H1 (cell line): Measurements from ENCODE around the gene NLRP1. TPM values are rescaled to one million over a fixed set of nuclear protein-coding genes. Genes with fewer than 3 reads are reported as not detected.

Source experiments
- CTCF ChIA-PET: fragments of 300-600 bp; sonication (Branson Sonifier 250); formaldehyde crosslinking; loops from one replicate; lab custom pipeline; 2021; ENCODE audit not compliant: partially characterized antibody; lab: Charles Lee
- POLR2A ChIA-PET: fragments of 300-600 bp; sonication (Branson Sonifier 250); formaldehyde crosslinking; loops from one replicate; lab custom pipeline; 2021; ENCODE audit warnings: inconsistent platforms; ENCODE audit not compliant: partially characterized antibody; lab: Charles Lee
- DNase-seq, 2 experiments: peaks; one replicate each; pipeline versions ENCODE4 v3.0.0 to v3.0.0-alpha.2; 2010 to 2022; ENCODE audit warnings: low spot score in 2 of 2, low read depth in 1 of 2, mixed read lengths in 1 of 2
- FAIRE-seq: peaks from 2 replicates; lab custom pipeline; 2011; peaks lifted over from hg19 to GRCh38; lab: Jason Lieb, UNC
- H2AFZ ChIP-seq: 2 replicates; pipeline ENCODE4 v1.8.1; 2012; ENCODE audit warnings: low read length, inconsistent platforms
- H2AK5ac ChIP-seq: 2 replicates; pipeline ENCODE4 v1.6.1; 2013; ENCODE audit warnings: low read depth, low read length
- H2BK120ac ChIP-seq: replicated peaks from 2 replicates; pipeline ENCODE3; 2013; ENCODE audit warnings: low read depth, low read length, inconsistent platforms
- H2BK12ac ChIP-seq: 2 replicates; pipeline ENCODE4 v1.6.1; 2013; ENCODE audit warnings: low read depth, low read length
- H2BK15ac ChIP-seq: 2 replicates; pipeline ENCODE4 v1.6.1; 2013; ENCODE audit warnings: low read length
- H2BK20ac ChIP-seq: 2 replicates; pipeline ENCODE4 v1.6.1; 2013; ENCODE audit warnings: low read length
- H2BK5ac ChIP-seq: 2 replicates; pipeline ENCODE4 v1.6.1; 2013; ENCODE audit warnings: low read depth, low read length
- H3K14ac ChIP-seq: 2 replicates; pipeline ENCODE4 v1.6.1; 2013; ENCODE audit warnings: inconsistent platforms; ENCODE audit not compliant: insufficient read length
- H3K18ac ChIP-seq: 2 replicates; pipeline ENCODE4 v1.6.1; 2013; ENCODE audit warnings: low read length; ENCODE audit errors: extremely low read depth
- H3K23ac ChIP-seq: 2 replicates; pipeline ENCODE4 v1.6.1; 2013; ENCODE audit warnings: inconsistent platforms; ENCODE audit not compliant: insufficient read length
- H3K23me2 ChIP-seq: 2 replicates; pipeline ENCODE4 v1.6.1; 2013; ENCODE audit warnings: low read depth, low read length
- H3K27ac ChIP-seq: 2 replicates; pipeline ENCODE4 v1.6.1; 2011; ENCODE audit warnings: low read depth, low read length, inconsistent platforms
- H3K27me3 ChIP-seq, 4 experiments: replicated peaks in 1 of 4; 1 replicate in 1 of 4; 2 replicates in 3 of 4; pipeline versions ENCODE4 v1.6.1 to v1.8.1; 2011 to 2013; ENCODE audit warnings: low read length in 3 of 4, mild to moderate bottlenecking in 3 of 4, inconsistent platforms in 2 of 4, mixed read lengths in 2 of 4, moderate library complexity in 1 of 4; ENCODE audit not compliant: control insufficient read depth in 3 of 4, insufficient read depth in 3 of 4; ENCODE audit errors: extremely low read depth in 1 of 4
- H3K36me3 ChIP-seq, 4 experiments: 2 replicates each; pipeline versions ENCODE4 v1.6.1 to v1.8.1; 2011 to 2013; ENCODE audit warnings: mild to moderate bottlenecking in 4 of 4, low read length in 3 of 4, moderate library complexity in 2 of 4, control low read depth in 1 of 4, inconsistent platforms in 1 of 4; ENCODE audit not compliant: insufficient read depth in 4 of 4, control insufficient read depth in 2 of 4
- H3K4ac ChIP-seq: replicated peaks from 2 replicates; pipeline ENCODE3; 2013; ENCODE audit warnings: low read length, low read depth, mixed read lengths, inconsistent platforms; ENCODE audit not compliant: insufficient read length
- H3K4me1 ChIP-seq, 4 experiments: replicated peaks in 1 of 4; 1 replicate in 1 of 4; 2 replicates in 3 of 4; pipeline versions ENCODE4 v1.6.1 to v1.8.1; 2011 to 2013; ENCODE audit warnings: low read length in 3 of 4, inconsistent platforms in 2 of 4, mixed read lengths in 1 of 4; ENCODE audit not compliant: insufficient read depth in 4 of 4, control insufficient read depth in 3 of 4
- H3K4me2 ChIP-seq, 2 experiments: 2 replicates each; pipeline versions ENCODE4 v1.6.1 to v1.8.1; 2011 to 2013; ENCODE audit warnings: low read depth in 2 of 2, low read length in 2 of 2, control low read depth in 1 of 2, inconsistent platforms in 1 of 2, mild to moderate bottlenecking in 1 of 2; ENCODE audit not compliant: insufficient read depth in 1 of 2
- H3K4me3 ChIP-seq, 4 experiments: fragments of 200-600, 300-600 bp in 1 of 4; sonication (generic), shearing (Covaris generic), sonication (Bioruptor Twin) in 1 of 4; 2 replicates each; pipeline versions ENCODE4 v1.5.1 to v1.8.1; 2011 to 2016; ENCODE audit warnings: low read length in 4 of 4, low read depth in 3 of 4, control low read depth in 2 of 4, inconsistent platforms in 2 of 4, mild to moderate bottlenecking in 2 of 4, mixed read lengths in 1 of 4, moderate library complexity in 1 of 4; ENCODE audit not compliant: insufficient read depth in 2 of 4; ENCODE audit errors: extremely low read depth in 1 of 4
- H3K56ac ChIP-seq: replicated peaks from 2 replicates; pipeline ENCODE3; 2013; ENCODE audit warnings: low read depth, mild to moderate bottlenecking, mixed read lengths, low read length, inconsistent platforms; ENCODE audit not compliant: insufficient read length
- H3K79me1 ChIP-seq: 2 replicates; pipeline ENCODE4 v1.6.1; 2013; ENCODE audit warnings: low read depth, low read length, control low read depth
- H3K79me2 ChIP-seq, 2 experiments: 2 replicates each; pipeline versions ENCODE4 v1.6.1 to v1.8.1; 2012 to 2013; ENCODE audit warnings: low read length in 2 of 2, mild to moderate bottlenecking in 2 of 2, inconsistent platforms in 1 of 2; ENCODE audit not compliant: insufficient read depth in 2 of 2, control insufficient read depth in 1 of 2
- H3K9ac ChIP-seq, 4 experiments: replicated peaks in 1 of 4; 1 replicate in 1 of 4; 2 replicates in 3 of 4; pipeline versions ENCODE4 v1.6.1 to v1.8.1; 2011 to 2013; ENCODE audit warnings: low read depth in 3 of 4, low read length in 3 of 4, control low read depth in 2 of 4, mild to moderate bottlenecking in 2 of 4, moderate library complexity in 2 of 4, inconsistent platforms in 1 of 4; ENCODE audit errors: extremely low read depth in 1 of 4
- H3K9me3 ChIP-seq, 2 experiments: 2 replicates each; pipeline versions ENCODE4 v1.6.1 to v1.8.1; 2012 to 2013; ENCODE audit warnings: mild to moderate bottlenecking in 2 of 2, moderate library complexity in 2 of 2, control low read depth in 1 of 2, inconsistent platforms in 1 of 2, low read depth in 1 of 2, low read length in 1 of 2, mixed read lengths in 1 of 2; ENCODE audit not compliant: insufficient read depth in 2 of 2
- H4K20me1 ChIP-seq, 2 experiments: replicated peaks in 1 of 2; 2 replicates each; pipeline versions ENCODE3 to v1.8.1; 2011 to 2013; ENCODE audit warnings: inconsistent platforms in 2 of 2, low read length in 2 of 2, mild to moderate bottlenecking in 1 of 2; ENCODE audit not compliant: insufficient read depth in 2 of 2, control insufficient read depth in 1 of 2
- H4K5ac ChIP-seq: 2 replicates; pipeline ENCODE4 v1.6.1; 2013; ENCODE audit warnings: low read length, low read depth, mixed read lengths, inconsistent platforms; ENCODE audit not compliant: insufficient read length
- H4K8ac ChIP-seq: 2 replicates; pipeline ENCODE4 v1.8.0; 2013; ENCODE audit warnings: mild to moderate bottlenecking, moderate library complexity, low read length, inconsistent platforms; ENCODE audit not compliant: insufficient read depth; ENCODE audit errors: extremely low read depth
- H4K91ac ChIP-seq: replicated peaks from 2 replicates; pipeline ENCODE3; 2013; ENCODE audit warnings: low read length, mixed read lengths, inconsistent platforms; ENCODE audit not compliant: insufficient read length
- BACH1 ChIP-seq: IDR thresholded peaks from 2 replicates; pipeline ENCODE4 v1.6.1; 2012; ENCODE audit warnings: low read length, improper control_type of control experiment
- CBX8 ChIP-seq: fragments of 300-800, 300-1000 bp; sonication (generic); IDR thresholded peaks from 2 replicates; pipeline ENCODE4 v1.7.1; 2016; ENCODE audit warnings: low read depth, low read length, borderline replicate concordance
- CEBPB ChIP-seq: IDR thresholded peaks from 2 replicates; pipeline ENCODE4 v1.6.1; 2012; ENCODE audit warnings: low read depth, low read length
- CREB1 ChIP-seq: IDR thresholded peaks from 2 replicates; pipeline ENCODE4 v1.6.1; 2012; ENCODE audit warnings: inconsistent platforms
- EP300 ChIP-seq, 2 experiments: IDR thresholded peaks; 1 replicate in 1 of 2; 2 replicates in 1 of 2; pipeline ENCODE4 v1.6.1; 2011 to 2012; ENCODE audit warnings: low read depth in 2 of 2, low read length in 2 of 2, mild to moderate bottlenecking in 2 of 2, borderline replicate concordance in 1 of 2, inconsistent platforms in 1 of 2, moderate library complexity in 1 of 2
- FOSL1 ChIP-seq: IDR thresholded peaks from 2 replicates; pipeline ENCODE4 v1.6.1; 2011; ENCODE audit warnings: mild to moderate bottlenecking, low read depth, low read length, moderate library complexity; ENCODE audit not compliant: insufficient read depth
- GTF2F1 ChIP-seq: IDR thresholded peaks from 2 replicates; pipeline ENCODE4 v1.6.1; 2012; ENCODE audit warnings: low read depth, low read length, improper control_type of control experiment, borderline replicate concordance
- JUN ChIP-seq: IDR thresholded peaks from 2 replicates; pipeline ENCODE4 v1.6.1; 2011; ENCODE audit warnings: low read depth, mild to moderate bottlenecking, improper control_type of control experiment, low read length
- MAFK ChIP-seq: IDR thresholded peaks from 2 replicates; pipeline ENCODE4 v1.6.1; 2012; ENCODE audit warnings: low read depth, mild to moderate bottlenecking, improper control_type of control experiment, low read length
- NANOG ChIP-seq: IDR thresholded peaks from 2 replicates; pipeline ENCODE4 v1.6.1; 2011; ENCODE audit warnings: low read length, low read depth, mild to moderate bottlenecking, inconsistent platforms; ENCODE audit not compliant: insufficient read depth, poor library complexity, severe bottlenecking
- NRF1 ChIP-seq: IDR thresholded peaks from 2 replicates; pipeline ENCODE4 v1.6.1; 2011; ENCODE audit warnings: mild to moderate bottlenecking, low read depth, low read length, improper control_type of control experiment
- RBBP5 ChIP-seq: IDR thresholded peaks from 2 replicates; pipeline ENCODE4 v1.7.1; 2012; ENCODE audit warnings: low read depth, mild to moderate bottlenecking, inconsistent platforms, low read length, moderate library complexity, borderline replicate concordance
- RXRA ChIP-seq: IDR thresholded peaks from 2 replicates; pipeline ENCODE4 v1.6.1; 2011; ENCODE audit warnings: low read depth, mild to moderate bottlenecking, low read length, moderate library complexity; ENCODE audit not compliant: insufficient read depth
- SAP30 ChIP-seq: fragments of 300-600 bp; sonication (generic); IDR thresholded peaks from 2 replicates; pipeline ENCODE4 v1.7.1; 2012; ENCODE audit warnings: low read length, moderate library complexity, mild to moderate bottlenecking, inconsistent platforms; ENCODE audit not compliant: insufficient read depth, insufficient replicate concordance
- SRF ChIP-seq: IDR thresholded peaks from 2 replicates; pipeline ENCODE4 v1.6.1; 2011; ENCODE audit warnings: mild to moderate bottlenecking, low read depth, low read length, moderate library complexity
- TEAD4 ChIP-seq: IDR thresholded peaks from 2 replicates; pipeline ENCODE4 v1.6.1; 2012; ENCODE audit warnings: low read depth, low read length, inconsistent platforms, mixed read lengths
- WGBS, 2 experiments: shearing (Covaris generic) in 1 of 2; methylation state at CpG; one replicate each; pipeline versions ENCODE4 v1.1.6 to v1.1.7; 2013 to 2015; ENCODE audit warnings: low lambda C conversion rate in 2 of 2, mixed read lengths in 2 of 2, inconsistent platforms in 1 of 2, low coverage in 1 of 2, missing lambda C conversion rate in 1 of 2; ENCODE audit not compliant: insufficient replicate concordance in 2 of 2, insufficient coverage in 1 of 2, insufficient read length in 1 of 2; ENCODE audit errors: extremely low coverage in 1 of 2, missing lambda C conversion rate in 1 of 2; 5-methylcytosine and 5-hydroxymethylcytosine counted together
- polyA plus RNA-seq, 7 experiments: library from polyadenylated mRNA; depleted of rRNA in 3 of 7; stranded (reverse) in 5 of 7; unstranded in 2 of 7; fragments of >200 nt in 5 of 7; fragments of 200-250 nt in 2 of 7; gene quantifications; 1 replicate in 5 of 7; 2 replicates in 1 of 7; 4 replicates in 1 of 7; pipeline versions ENCODE4 v1.2.1 to v1.2.3, GENCODE V29; 2011 to 2013; ENCODE audit warnings: missing spikeins in 2 of 7, mixed read lengths in 2 of 7
- total RNA-seq: library from RNA; stranded (reverse); fragmentation: NEBNext Ultra II Directional; extraction: Animal tissue kit (Norgen Biotek cat#: 25700); gene quantifications from 2 replicates; pipeline ENCODE4 v1.2.1, GENCODE V29; 2021

Gene NLRP1
- total and polyA plus RNA-seq, 2 of the 8 experiments (the other 6 are each of a cell fraction or from before 2014, with no cell fraction given) = 8.6 to 10.4 TPM

GRCh38 chr17:5571281-5571680 is 13.0 kb downstream of the NLRP1 start:
- no peaks in the 10 kb centered on the region for H3K4me1 ChIP-seq
- no peak overlapping the region for H3K4me3 ChIP-seq
- no peak overlapping the region for H2AFZ ChIP-seq
- H3K4ac ChIP-seq = no peak overlapping the region
- no peak overlapping the region for H4K91ac ChIP-seq
- no peak overlapping the region for H3K27ac ChIP-seq
- peaks cover 5 to 19% of the 10 kb centered on the region in 2 experiments for H3K9me3 ChIP-seq
- no peak overlapping the region for H3K18ac ChIP-seq
- no peak overlapping the region for H2BK5ac ChIP-seq
- H3K4me2 ChIP-seq = no peak overlapping the region
- WGBS, 2 experiments = 89% methylated on average over 1 of the region's 1 CpG; no CpG with 5 or more reads in 1 of the 2 experiments
- H2AK5ac ChIP-seq = no peak overlapping the region
- no peak overlapping the region for H2BK15ac ChIP-seq
- no peak for TF ChIP-seq GTF2F1
- no peak for TF ChIP-seq JUN
- no peak for TF ChIP-seq NRF1
- TF ChIP-seq BACH1 = no peak
- no peak for TF ChIP-seq SRF
- TF ChIP-seq SAP30 = no peak
- no peak for TF ChIP-seq CBX8
- no peak for TF ChIP-seq TEAD4
- no peak for TF ChIP-seq MAFK
- TF ChIP-seq CEBPB = no peak
- no peak for TF ChIP-seq EP300 (IDR thresholded peaks at IDR 0.05; ENCODE audit: borderline replicate concordance in 1 of 2, low read depth in 2 of 2, low read length in 2 of 2)
- no peak for TF ChIP-seq RBBP5
- TF ChIP-seq CREB1 = no peak
- TF ChIP-seq FOSL1 = no peak
- TF ChIP-seq NANOG = no peak
- no peak for TF ChIP-seq RXRA
- no peak overlapping the region for H3K56ac ChIP-seq
- POLR2A ChIA-PET = no interaction called here
- no peak overlapping the region for H2BK120ac ChIP-seq
- no peak overlapping the region for H2BK12ac ChIP-seq
- no peaks in the 10 kb centered on the region for H3K79me1 ChIP-seq
- no peaks in the 10 kb centered on the region for H3K27me3 ChIP-seq
- no peak overlapping the region for H4K8ac ChIP-seq
- no peaks in the 10 kb centered on the region for H3K36me3 ChIP-seq
- DNase-seq = no peak
- H3K79me2 ChIP-seq = no peaks in the 10 kb centered on the region
- H4K5ac ChIP-seq = no peak overlapping the region
- CTCF ChIA-PET = no interaction called here
- H3K14ac ChIP-seq = no peak overlapping the region
- H3K9ac ChIP-seq = no peak overlapping the region
- H3K23me2 ChIP-seq = no peaks in the 10 kb centered on the region
- H2BK20ac ChIP-seq = no peak overlapping the region
- no peak for FAIRE-seq
- no peak overlapping the region for H3K23ac ChIP-seq
- H4K20me1 ChIP-seq = no peaks in the 10 kb centered on the region
